HG03095 (cell line): ENCODE results near the gene GUCY1A2.
"Not testable (repeated sequence)": the region's sequence is repeated elsewhere in the genome, so short reads cannot be mapped to it uniquely, and the experiment has no call there.

Experiments
- ATAC-seq: cut with Tn5 transposase; IDR thresholded peaks from one replicate; pipeline ENCODE4 v1.9.1; 2021; ENCODE audit warnings: moderate library complexity; ENCODE audit not compliant: unreplicated experiment

The GUCY1A2 gene

GRCh38 chr11:107018219-107018901, at the start of gene GUCY1A2:
Gene GUCY1A2 (minus strand): TSS chr11:107018476. CDS start chr11:107018055, 421 bp downstream.
- peak; percentile 24 for ATAC-seq

- no peak for ATAC-seq
These were observed 36.1 kb upstream of the GUCY1A2 start for GRCh38 chr11:107054391-107054790.

- ATAC-seq, result not testable (repeated sequence)
These were observed 33.1 kb upstream of the GUCY1A2 start for GRCh38 chr11:107051332-107051731.

GRCh38 chr11:107050899-107051298, 32.6 kb upstream of the GUCY1A2 start:
- not testable (repeated sequence) for ATAC-seq

GRCh38 chr11:107050121-107050520, 31.8 kb upstream of the GUCY1A2 start:
- ATAC-seq, result no peak

GRCh38 chr11:107044503-107044902, 26.2 kb upstream of the GUCY1A2 start:
- no peak for ATAC-seq

- ATAC-seq, result peak; percentile 84
These were observed 25.1 kb upstream of the GUCY1A2 start for GRCh38 chr11:107043242-107044006.

GRCh38 chr11:107042748-107043147, 24.5 kb upstream of the GUCY1A2 start:
- ATAC-seq, result no peak

- ATAC-seq, result no peak
These were observed 22.8 kb upstream of the GUCY1A2 start for GRCh38 chr11:107041088-107041444.

- no peak for ATAC-seq
These were observed 22.3 kb upstream of the GUCY1A2 start for GRCh38 chr11:107040433-107041087.

- no peak for ATAC-seq
These were observed 7.4 kb upstream of the GUCY1A2 start for GRCh38 chr11:107025673-107026072.

GRCh38 chr11:107020594-107020993, 2.3 kb upstream of the GUCY1A2 start:
- ATAC-seq, result no peak

GRCh38 chr11:107018902-107019493, 722 bp upstream of the GUCY1A2 start:
- no peak for ATAC-seq

GRCh38 chr11:107017433-107018218, 650 bp downstream of the GUCY1A2 start:
- ATAC-seq, result peak; percentile 79

- ATAC-seq, result no peak
These were observed 1.2 kb downstream of the GUCY1A2 start for GRCh38 chr11:107017104-107017432.

GRCh38 chr11:107014871-107015270, 3.4 kb downstream of the GUCY1A2 start:
- no peak for ATAC-seq

- ATAC-seq, result no peak
These were observed 6.3 kb downstream of the GUCY1A2 start for GRCh38 chr11:107011977-107012376.

- no peak for ATAC-seq
These were observed 9.1 kb downstream of the GUCY1A2 start for GRCh38 chr11:107009190-107009589.

GRCh38 chr11:107006076-107006833, 12.0 kb downstream of the GUCY1A2 start:
- no peak for ATAC-seq

GRCh38 chr11:106999196-106999595, 19.1 kb downstream of the GUCY1A2 start:
- ATAC-seq, result no peak
